GM23338 (cell line): Measurements from ENCODE around the gene HMGCS2. TPM values are rescaled to one million over a fixed set of nuclear protein-coding genes. Genes with fewer than 3 reads are reported as not detected.

Source experiments
- ATAC-seq: fragments of 200-7000 bp; cut with Tn5 transposase; 3 replicates; pipeline ENCODE4 v1.9.1; 2020
- DNase-seq: peaks from one replicate; pipeline ENCODE4 v3.0.0-alpha.2; 2015; ENCODE audit warnings: low spot score
- H2AFZ ChIP-seq: fragments of 200-600 bp; sonication (generic); 2 replicates; pipeline ENCODE4 v1.8.0; 2016; ENCODE audit warnings: antibody characterized with exemption, mild to moderate bottlenecking, moderate library complexity
- H3F3A ChIP-seq: fragments of 200-600 bp; sonication (generic); replicated peaks from 2 replicates; pipeline ENCODE4 v1.8.0; 2017; ENCODE audit warnings: antibody characterized with exemption, mixed run types, low read depth
- H3K27ac ChIP-seq: fragments of 200-600 bp; sonication (generic); 2 replicates; pipeline ENCODE4 v1.6.1; 2016; ENCODE audit warnings: low read depth
- H3K27me3 ChIP-seq: fragments of 200-600 bp; sonication (generic); 2 replicates; pipeline ENCODE4 v1.8.0; 2016; ENCODE audit warnings: mild to moderate bottlenecking, mixed run types, moderate library complexity; ENCODE audit not compliant: insufficient read depth
- H3K36me3 ChIP-seq: fragments of 200-600 bp; sonication (generic); 2 replicates; pipeline ENCODE4 v1.8.0; 2016; ENCODE audit warnings: mild to moderate bottlenecking; ENCODE audit not compliant: insufficient read depth
- H3K4me1 ChIP-seq: fragments of 200-600 bp; sonication (generic); 2 replicates; pipeline ENCODE4 v1.8.0; 2016; ENCODE audit warnings: mild to moderate bottlenecking, moderate library complexity; ENCODE audit not compliant: insufficient read depth
- H3K4me2 ChIP-seq: fragments of 200-600 bp; sonication (generic); 2 replicates; pipeline ENCODE4 v1.7.1; 2017; ENCODE audit warnings: mixed run types
- H3K4me3 ChIP-seq: fragments of 200-600 bp; sonication (generic); 2 replicates; pipeline ENCODE4 v1.6.1; 2016; ENCODE audit warnings: mixed run types
- H3K79me2 ChIP-seq: fragments of 200-600 bp; sonication (generic); replicated peaks from 2 replicates; pipeline ENCODE4 v1.8.0; 2017; ENCODE audit warnings: mild to moderate bottlenecking; ENCODE audit not compliant: insufficient read depth
- H3K9me2 ChIP-seq: fragments of 200-600 bp; sonication (generic); 2 replicates; pipeline ENCODE4 v1.8.0; 2017; ENCODE audit not compliant: insufficient read depth
- H4K20me1 ChIP-seq: fragments of 200-600 bp; sonication (generic); replicated peaks from 2 replicates; pipeline ENCODE4 v1.8.0; 2017; ENCODE audit warnings: mild to moderate bottlenecking; ENCODE audit not compliant: insufficient read depth
- H3K27ac Mint-ChIP-seq: 2 replicates; pipeline ENCODE4 v1.8.0; 2020; ENCODE audit warnings: inconsistent platforms, mild to moderate bottlenecking, moderate library complexity, mixed read lengths
- H3K27me3 Mint-ChIP-seq: 3 replicates; pipeline ENCODE4 v1.8.0; 2022; ENCODE audit warnings: low read depth, mild to moderate bottlenecking, moderate library complexity, mixed read lengths, inconsistent platforms; ENCODE audit not compliant: insufficient read depth, poor library complexity
- H3K36me3 Mint-ChIP-seq: 3 replicates; pipeline ENCODE4 v1.8.0; 2021; ENCODE audit warnings: low read depth, mild to moderate bottlenecking, inconsistent platforms, moderate library complexity, mixed read lengths
- H3K4me1 Mint-ChIP-seq: 3 replicates; pipeline ENCODE4 v1.8.0; 2020; ENCODE audit warnings: mild to moderate bottlenecking, inconsistent platforms, mixed read lengths
- H3K4me3 Mint-ChIP-seq: 3 replicates; pipeline ENCODE4 v1.8.0; 2021; ENCODE audit warnings: moderate library complexity, mild to moderate bottlenecking, inconsistent platforms, mixed read lengths
- H3K9me3 Mint-ChIP-seq: 3 replicates; pipeline ENCODE4 v1.8.0; 2020; ENCODE audit warnings: moderate library complexity, mild to moderate bottlenecking, inconsistent platforms, mixed read lengths
- CREB1 ChIP-seq: fragments of 250-450 bp; sonication (Bioruptor Pico); IDR thresholded peaks from 2 replicates; pipeline ENCODE4 v1.5.0; 2020; ENCODE audit warnings: low read depth, mild to moderate bottlenecking, moderate library complexity
- ETS1 ChIP-seq: IDR thresholded peaks from 2 replicates; pipeline ENCODE4 v1.6.1; 2016; ENCODE audit warnings: antibody characterized with exemption
- EZH2 ChIP-seq: fragments of 200-600 bp; sonication (generic); IDR thresholded peaks from one replicate; pipeline ENCODE4 v1.8.0; 2017; ENCODE audit warnings: antibody characterized with exemption, mild to moderate bottlenecking, low read depth; ENCODE audit not compliant: unreplicated experiment
- JUNB ChIP-seq: IDR thresholded peaks from one replicate; pipeline ENCODE4 v1.6.1; 2016; ENCODE audit warnings: antibody characterized with exemption; ENCODE audit not compliant: unreplicated experiment
- NANOG ChIP-seq: IDR thresholded peaks from 2 replicates; pipeline ENCODE4 v1.6.1; 2016; ENCODE audit warnings: antibody characterized with exemption, borderline replicate concordance
- POLR2AphosphoS5 ChIP-seq: IDR thresholded peaks from 2 replicates; pipeline ENCODE4 v1.6.1; 2016; ENCODE audit warnings: antibody characterized with exemption, low read depth
- REST ChIP-seq: IDR thresholded peaks from one replicate; pipeline ENCODE4 v1.6.1; 2018; ENCODE audit warnings: antibody characterized with exemption; ENCODE audit not compliant: unreplicated experiment
- STAT1 ChIP-seq: IDR thresholded peaks from one replicate; pipeline ENCODE4 v1.6.1; 2016; ENCODE audit warnings: antibody characterized with exemption; ENCODE audit not compliant: unreplicated experiment
- ZNF331 ChIP-seq: fragments of 250-450 bp; sonication (Bioruptor Pico); IDR thresholded peaks from 2 replicates; pipeline ENCODE4 v1.5.0; 2020; ENCODE audit warnings: low read depth, mild to moderate bottlenecking, moderate library complexity
- ZNF462 ChIP-seq: fragments of 250-450 bp; sonication (Bioruptor Pico); IDR thresholded peaks from 2 replicates; pipeline ENCODE4 v1.5.0; 2020; ENCODE audit warnings: mild to moderate bottlenecking, moderate library complexity
- polyA plus RNA-seq: library from polyadenylated mRNA; unstranded; fragments of >200 nt; fragmentation: Nextera tagmentation; extraction: Ambion mirVana; gene quantifications from 2 replicates; pipeline ENCODE4 v1.2.1, GENCODE V29; 2016
- total RNA-seq: library from RNA; depleted of rRNA; stranded (reverse); fragments of >200 nt; shearing (Covaris generic); gene quantifications from 2 replicates; pipeline ENCODE4 v1.2.3, GENCODE V29; 2014

Gene HMGCS2
- total and polyA plus RNA-seq, 2 experiments from 2014 or later, result not detected

GRCh38 chr1:119738100-119738720, 30.5 kb downstream of the HMGCS2 start:
- H3K27ac Mint-ChIP-seq, result no peak overlapping the region; the same call in 1 of the 2 replicates
- H3K9me3 Mint-ChIP-seq, result no peaks in the 10 kb centered on the region

GRCh38 chr1:119737040-119737682, 31.5 kb downstream of the HMGCS2 start:
- DNase-seq (no peak), ATAC-seq (no peak)
- Histone ChIP-seq H3K9me2 (no peaks in the 10 kb centered on the region), H4K20me1 (peaks cover 54% of the 10 kb centered on the region), H2AFZ (no peak overlapping the region), H3K4me1 (no peaks in the 10 kb centered on the region), H3K27me3 (no peaks in the 10 kb centered on the region), H3K4me3 (no peak overlapping the region), H3K27ac (no peak overlapping the region), H3K79me2 (peaks cover 18% of the 10 kb centered on the region), H3K36me3 (peaks cover 72% of the 10 kb centered on the region), H3K4me2 (no peak overlapping the region), H3F3A (peaks cover 37% of the 10 kb centered on the region)
- H3K4me1 Mint-ChIP-seq, result peaks cover 5% of the 10 kb centered on the region; the same call in 2 of the 3 replicates
- peak overlapping the region; percentile 86; the same call in 1 of the 2 replicates for H3K27ac Mint-ChIP-seq
- H3K36me3 Mint-ChIP-seq, result peaks cover 98% of the 10 kb centered on the region
- H3K4me3 Mint-ChIP-seq, result no peak overlapping the region
- no peaks in the 10 kb centered on the region for H3K9me3 Mint-ChIP-seq
- H3K27me3 Mint-ChIP-seq, result peaks cover 14% of the 10 kb centered on the region
- TF ChIP-seq ZNF331 (CRISPR knock-in tag) (no peak), JUNB (no peak), ZNF462 (CRISPR knock-in tag) (no peak), CREB1 (no peak), POLR2AphosphoS5 (no peak), STAT1 (no peak), ETS1 (no peak), REST (no peak), NANOG (no peak)

More at GRCh38 chr1:119738100-119738720, 30.5 kb downstream of the HMGCS2 start:
- ATAC-seq, result no peak
- TF ChIP-seq POLR2AphosphoS5 (0 out of 2 replicates have a peak, but pooled peaks have one; percentile 18), EZH2 (no peak)
- 0 out of 2 replicates have a peak overlapping the region, but pooled peaks have one; percentile 39 for H3K27ac ChIP-seq
- H2AFZ ChIP-seq, result no peak overlapping the region
- no peaks in the 10 kb centered on the region for H3K9me2 ChIP-seq
- no peaks in the 10 kb centered on the region for H3K4me1 ChIP-seq
- H3K4me2 ChIP-seq, result no peak overlapping the region
- no peak overlapping the region for H3K4me3 ChIP-seq
- peaks cover 66% of the 10 kb centered on the region for H3K36me3 ChIP-seq
- no peaks in the 10 kb centered on the region for H3K27me3 ChIP-seq
- Mint-ChIP-seq H3K4me3 (no peak overlapping the region), H3K27me3 (peaks cover 15% of the 10 kb centered on the region), H3K36me3 (peaks cover 99% of the 10 kb centered on the region), H3K4me1 (peaks cover 5% of the 10 kb centered on the region; the same call in 2 of the 3 replicates)
- H4K20me1 ChIP-seq, result peaks cover 48% of the 10 kb centered on the region
- DNase-seq, result no peak
- peaks cover 45% of the 10 kb centered on the region for H3F3A ChIP-seq
- H3K79me2 ChIP-seq, result peaks cover 8% of the 10 kb centered on the region; the same call in 1 of the 2 replicates
